Measurements from ENCODE around the gene LAIR1.

DNA sequence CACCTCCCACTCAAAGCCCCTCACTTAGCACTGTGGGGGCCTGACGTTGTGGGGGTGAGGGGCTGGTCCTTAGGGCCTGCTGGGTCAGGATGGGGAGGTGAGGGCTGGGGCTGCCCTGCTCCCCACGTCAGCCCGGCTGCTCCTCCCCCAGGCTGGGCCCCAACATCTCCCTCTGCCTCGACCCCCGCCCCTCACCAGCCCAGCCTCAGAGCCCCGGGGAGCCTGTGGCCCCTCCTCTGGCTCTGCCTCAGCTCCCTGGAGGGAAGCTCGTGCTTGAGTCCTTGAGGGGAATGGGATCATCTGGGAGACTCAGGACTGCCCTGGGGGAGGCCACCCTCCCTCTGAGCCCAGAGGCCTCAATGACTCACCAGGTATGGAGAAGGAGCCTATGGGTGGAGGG, 32.6 kb downstream of the LAIR1 start:
- TF ChIP-seq, protein P1, sequence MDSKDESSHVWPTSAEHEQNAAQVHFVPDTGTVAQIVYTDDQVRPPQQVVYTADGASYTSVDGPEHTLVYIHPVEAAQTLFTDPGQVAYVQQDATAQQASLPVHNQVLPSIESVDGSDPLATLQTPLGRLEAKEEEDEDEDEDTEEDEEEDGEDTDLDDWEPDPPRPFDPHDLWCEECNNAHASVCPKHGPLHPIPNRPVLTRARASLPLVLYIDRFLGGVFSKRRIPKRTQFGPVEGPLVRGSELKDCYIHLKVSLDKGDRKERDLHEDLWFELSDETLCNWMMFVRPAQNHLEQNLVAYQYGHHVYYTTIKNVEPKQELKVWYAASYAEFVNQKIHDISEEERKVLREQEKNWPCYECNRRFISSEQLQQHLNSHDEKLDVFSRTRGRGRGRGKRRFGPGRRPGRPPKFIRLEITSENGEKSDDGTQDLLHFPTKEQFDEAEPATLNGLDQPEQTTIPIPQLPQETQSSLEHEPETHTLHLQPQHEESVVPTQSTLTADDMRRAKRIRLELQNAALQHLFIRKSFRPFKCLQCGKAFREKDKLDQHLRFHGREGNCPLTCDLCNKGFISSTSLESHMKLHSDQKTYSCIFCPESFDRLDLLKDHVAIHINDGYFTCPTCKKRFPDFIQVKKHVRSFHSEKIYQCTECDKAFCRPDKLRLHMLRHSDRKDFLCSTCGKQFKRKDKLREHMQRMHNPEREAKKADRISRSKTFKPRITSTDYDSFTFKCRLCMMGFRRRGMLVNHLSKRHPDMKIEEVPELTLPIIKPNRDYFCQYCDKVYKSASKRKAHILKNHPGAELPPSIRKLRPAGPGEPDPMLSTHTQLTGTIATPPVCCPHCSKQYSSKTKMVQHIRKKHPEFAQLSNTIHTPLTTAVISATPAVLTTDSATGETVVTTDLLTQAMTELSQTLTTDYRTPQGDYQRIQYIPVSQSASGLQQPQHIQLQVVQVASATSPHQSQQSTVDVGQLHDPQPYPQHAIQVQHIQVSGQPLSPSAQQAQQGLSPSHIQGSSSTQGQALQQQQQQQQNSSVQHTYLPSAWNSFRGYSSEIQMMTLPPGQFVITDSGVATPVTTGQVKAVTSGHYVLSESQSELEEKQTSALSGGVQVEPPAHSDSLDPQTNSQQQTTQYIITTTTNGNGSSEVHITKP (tag by site-specific recombination; IDR thresholded peaks at IDR 0.05): no peak
- no peak for TF ChIP-seq SCRT2 (tag by site-specific recombination; IDR thresholded peaks at IDR 0.05)
